Activated CD4-positive, alpha-beta T cell treated with anti-CD3 and anti-CD28 coated beads, Interleukin-2, Interleukin-6, amounts not matched to agents 100 ng/mL and 50 ng/mL, durations not matched to agents 16 hours and 8 hours (primary cell): ENCODE measurements around the gene CXADR.
"Not testable (repeated sequence)": the region's sequence is repeated elsewhere in the genome, so short reads cannot be mapped to it uniquely, and the experiment has no call there.

Source experiments
- DNase-seq: peaks from one replicate; pipeline ENCODE4 v3.0.0-alpha.2; 2020

CXADR gene

GRCh38 chr21:17506951-17507350, 5.9 kb upstream of the CXADR start:
- no peak for DNase-seq

- no peak for DNase-seq
These were observed 5.3 kb upstream of the CXADR start for GRCh38 chr21:17507591-17507990.

- DNase-seq: peak; percentile 22
These were observed 626 bp downstream of the CXADR start for GRCh38 chr21:17513214-17514123.

GRCh38 chr21:17514124-17514845, 1.4 kb downstream of the CXADR start:
- no peak for DNase-seq

- not testable (repeated sequence) for DNase-seq
These were observed 4.2 kb downstream of the CXADR start for GRCh38 chr21:17517008-17517407.

GRCh38 chr21:17519208-17519738, 6.4 kb downstream of the CXADR start:
- no peak for DNase-seq

- DNase-seq: no peak
These were observed 7.2 kb downstream of the CXADR start for GRCh38 chr21:17519965-17520609.

- no peak for DNase-seq
These were observed 10.2 kb downstream of the CXADR start for GRCh38 chr21:17523007-17523451.

GRCh38 chr21:17523979-17524494, 11.2 kb downstream of the CXADR start:
- not testable (repeated sequence) for DNase-seq

- DNase-seq: no peak
These were observed 11.8 kb downstream of the CXADR start for GRCh38 chr21:17524635-17525034.

- no peak for DNase-seq
These were observed 13.9 kb downstream of the CXADR start for GRCh38 chr21:17526776-17527175.

GRCh38 chr21:17527240-17527639, 14.4 kb downstream of the CXADR start:
- DNase-seq: no peak

- no peak for DNase-seq
These were observed 14.9 kb downstream of the CXADR start for GRCh38 chr21:17527711-17528110.

GRCh38 chr21:17529648-17530047, 16.8 kb downstream of the CXADR start:
- DNase-seq: no peak

GRCh38 chr21:17532292-17532691, 19.4 kb downstream of the CXADR start:
- DNase-seq: no peak

GRCh38 chr21:17536381-17536780, 23.5 kb downstream of the CXADR start:
- no peak for DNase-seq

- no peak for DNase-seq
These were observed 24.5 kb downstream of the CXADR start for GRCh38 chr21:17537299-17537698.

- no peak for DNase-seq
These were observed 25.7 kb downstream of the CXADR start for GRCh38 chr21:17538576-17538975.

GRCh38 chr21:17539323-17539722, 26.5 kb downstream of the CXADR start:
- no peak for DNase-seq

GRCh38 chr21:17539743-17540341, 27.0 kb downstream of the CXADR start:
- DNase-seq: no peak

- DNase-seq: no peak
These were observed 27.7 kb downstream of the CXADR start for GRCh38 chr21:17540530-17540929.

- no peak for DNase-seq
These were observed 29.6 kb downstream of the CXADR start for GRCh38 chr21:17542371-17543011.
